Aorta (tissue), 5 donors: ENCODE measurements around the gene CTNNA2. TPM values are rescaled to one million over a fixed set of nuclear protein-coding genes. Genes with fewer than 3 reads are reported as not detected.

Source experiments
- ATAC-seq: fragments of 200-7000 bp; cut with Tn5 transposase; one replicate; pipeline ENCODE4 v1.9.1; 2022; ENCODE audit warnings: moderate library complexity; ENCODE audit not compliant: low FRiP score
- DNase-seq, 2 donors: peaks; one replicate each; pipeline ENCODE4 v3.0.0-alpha.2; 2020
- H3K27ac ChIP-seq, 2 donors: one replicate each; pipeline ENCODE4 v1.5.1; 2013; ENCODE audit warnings: low read length in 2 of 2, mild to moderate bottlenecking in 2 of 2, moderate library complexity in 2 of 2, control low read depth in 1 of 2, inconsistent platforms in 1 of 2, low read depth in 1 of 2
- H3K27me3 ChIP-seq, 2 donors: one replicate each; pipeline ENCODE4 v1.6.1; 2013; ENCODE audit warnings: control low read depth in 1 of 2, low read length in 1 of 2, mild to moderate bottlenecking in 1 of 2, moderate library complexity in 1 of 2; ENCODE audit not compliant: insufficient read depth in 2 of 2, control insufficient read depth in 1 of 2
- H3K36me3 ChIP-seq, 2 donors: one replicate each; pipeline ENCODE4 v1.6.1; 2013; ENCODE audit warnings: control low read depth in 1 of 2, low read length in 1 of 2, mild to moderate bottlenecking in 1 of 2; ENCODE audit not compliant: insufficient read depth in 2 of 2, control insufficient read depth in 1 of 2
- H3K4me1 ChIP-seq, 2 donors: one replicate each; pipeline ENCODE4 v1.6.1; 2013; ENCODE audit warnings: low read length in 2 of 2, control low read depth in 1 of 2, mild to moderate bottlenecking in 1 of 2, moderate library complexity in 1 of 2; ENCODE audit not compliant: insufficient read depth in 2 of 2, control insufficient read depth in 1 of 2
- H3K4me3 ChIP-seq, 2 donors: one replicate each; pipeline ENCODE4 v1.5.1; 2013; ENCODE audit warnings: low read length in 2 of 2, control low read depth in 1 of 2, mild to moderate bottlenecking in 1 of 2
- H3K9me3 ChIP-seq: one replicate; pipeline ENCODE4 v1.6.1; 2013; ENCODE audit warnings: mild to moderate bottlenecking, low read length; ENCODE audit not compliant: control insufficient read depth
- WGBS, 2 donors: extraction: QIAGEN DNeasy Blood & Tissue Kit; methylation state at CpG; one replicate each; pipeline ENCODE4 v1.1.7; 2013; 5-methylcytosine and 5-hydroxymethylcytosine counted together
- intact Hi-C, 2 donors: fragments of 100-400 bp; cut with DNase I; formaldehyde crosslinking; loops; one replicate each; pipeline versions ENCODE4 v1.14.2 to v1.15.0; 2022
- polyA plus RNA-seq, 2 donors: library from polyadenylated mRNA; stranded (reverse); fragments of 200-250 nt; gene quantifications; one replicate each; pipeline ENCODE4 v1.2.3, GENCODE V29; 2013
- total RNA-seq, 2 donors: library from RNA; stranded (reverse); fragmentation: NEBNext Ultra II Directional; extraction: Animal tissue kit (Norgen Biotek cat#: 25700); gene quantifications; one replicate each; pipeline ENCODE4 v1.2.1, GENCODE V29; 2021
- donor health status: healthy with polysubstance abuse.
- donor health status: Bipolar disorder and iron deficiency.
- donor health status: DM: no; HTN: no; CAD: no.
- donor health status: DM: no; HTN: no; CAD: no.
- donor health status: DM: yes; HTN: yes; CAD: no.

Gene CTNNA2
- total and polyA plus RNA-seq, 4 donors = 0.05 to 0.12 TPM; not detected in 2

GRCh38 chr2:80340022-80340421 lies 827.2 kb downstream of the CTNNA2 start:
- intact Hi-C loops = no loop called here
- Histone ChIP-seq H3K36me3 (no peaks in the 10 kb centered on the region), H3K9me3 (no peaks in the 10 kb centered on the region), H3K27me3 (no peaks in the 10 kb centered on the region), H3K4me1 (no peaks in the 10 kb centered on the region), H3K4me3 (no peak overlapping the region), H3K27ac (no peak overlapping the region)
- WGBS, 2 donors = 51 to 66% methylated on average over 3 of the region's 3 CpGs
- DNase-seq (no peak), ATAC-seq (no peak)

GRCh38 chr2:80348078-80348477 lies 835.2 kb downstream of the CTNNA2 start:
- intact Hi-C loops = no loop called here
- 51 to 67% methylated on average over 1 of the region's 1 CpG for WGBS, 2 donors

GRCh38 chr2:80348953-80349352 lies 836.1 kb downstream of the CTNNA2 start:
- H3K36me3 ChIP-seq = no peaks in the 10 kb centered on the region
- no peak overlapping the region for H3K4me3 ChIP-seq
- ATAC-seq = no peak
- no peaks in the 10 kb centered on the region for H3K27me3 ChIP-seq
- intact Hi-C loops = no loop called here
- H3K9me3 ChIP-seq = no peaks in the 10 kb centered on the region
- no peaks in the 10 kb centered on the region for H3K4me1 ChIP-seq
- H3K27ac ChIP-seq = no peak overlapping the region
- no peak for DNase-seq

More at GRCh38 chr2:80348078-80348477, 835.2 kb downstream of the CTNNA2 start:
- H3K27me3 ChIP-seq = no peaks in the 10 kb centered on the region
- ATAC-seq = no peak
- H3K36me3 ChIP-seq = no peaks in the 10 kb centered on the region
- H3K4me1 ChIP-seq = no peaks in the 10 kb centered on the region
- no peak overlapping the region for H3K4me3 ChIP-seq
- no peak for DNase-seq
- H3K27ac ChIP-seq = no peak overlapping the region
- H3K9me3 ChIP-seq = no peaks in the 10 kb centered on the region

GRCh38 chr2:80351231-80351630 lies 838.4 kb downstream of the CTNNA2 start:
- no peak for ATAC-seq
- intact Hi-C loops = no loop called here
- H3K4me1 ChIP-seq = no peaks in the 10 kb centered on the region
- H3K36me3 ChIP-seq = no peaks in the 10 kb centered on the region
- DNase-seq = no peak
- WGBS, 2 donors = 76 to 82% methylated on average over 3 of the region's 3 CpGs
- no peak overlapping the region for H3K27ac ChIP-seq
- H3K4me3 ChIP-seq = no peak overlapping the region
- H3K27me3 ChIP-seq = no peaks in the 10 kb centered on the region
- H3K9me3 ChIP-seq = no peaks in the 10 kb centered on the region

- Histone ChIP-seq H3K4me3 (no peak overlapping the region), H3K36me3 (no peaks in the 10 kb centered on the region), H3K9me3 (no peaks in the 10 kb centered on the region), H3K27me3 (no peaks in the 10 kb centered on the region), H3K4me1 (no peaks in the 10 kb centered on the region), H3K27ac (no peak overlapping the region)
- intact Hi-C loops = no loop called here
- 95 to 96% methylated on average over 1 of the region's 1 CpG for WGBS, 2 donors
- no peak for ATAC-seq
- DNase-seq = no peak
Measured at GRCh38 chr2:80354858-80355257, 842.0 kb downstream of the CTNNA2 start.

GRCh38 chr2:80361904-80362303 lies 849.1 kb downstream of the CTNNA2 start:
- Histone ChIP-seq H3K9me3 (no peaks in the 10 kb centered on the region), H3K4me3 (no peak overlapping the region), H3K4me1 (no peaks in the 10 kb centered on the region), H3K36me3 (no peaks in the 10 kb centered on the region), H3K27ac (no peak overlapping the region), H3K27me3 (no peaks in the 10 kb centered on the region)
- DNase-seq (no peak), ATAC-seq (no peak)
- intact Hi-C loops = no loop called here

- intact Hi-C loops = no loop called here
- ATAC-seq = no peak
Measured at GRCh38 chr2:80363330-80363729, 850.5 kb downstream of the CTNNA2 start.

GRCh38 chr2:80363791-80364349 lies 851.0 kb downstream of the CTNNA2 start:
- Histone ChIP-seq H3K9me3 (no peaks in the 10 kb centered on the region), H3K27me3 (no peaks in the 10 kb centered on the region), H3K27ac (no peak overlapping the region), H3K36me3 (no peaks in the 10 kb centered on the region), H3K4me3 (no peak overlapping the region), H3K4me1 (no peaks in the 10 kb centered on the region)
- WGBS, 2 donors = 13 to 16% methylated on average over 7 of the region's 7 CpGs
- no peak for DNase-seq
- intact Hi-C loops = no loop called here
- no peak for ATAC-seq

More at GRCh38 chr2:80363330-80363729, 850.5 kb downstream of the CTNNA2 start:
- Histone ChIP-seq H3K4me1 (no peaks in the 10 kb centered on the region), H3K9me3 (no peaks in the 10 kb centered on the region), H3K27me3 (no peaks in the 10 kb centered on the region), H3K36me3 (no peaks in the 10 kb centered on the region), H3K27ac (no peak overlapping the region), H3K4me3 (no peak overlapping the region)
- WGBS, 2 donors = 49 to 51% methylated on average over 5 of the region's 5 CpGs
- no peak for DNase-seq

GRCh38 chr2:80364524-80365212 lies 851.8 kb downstream of the CTNNA2 start:
- 68 to 69% methylated on average over 6 of the region's 6 CpGs for WGBS, 2 donors
- Histone ChIP-seq H3K4me1 (no peaks in the 10 kb centered on the region), H3K9me3 (no peaks in the 10 kb centered on the region), H3K27me3 (no peaks in the 10 kb centered on the region), H3K36me3 (no peaks in the 10 kb centered on the region), H3K27ac (no peak overlapping the region), H3K4me3 (no peak overlapping the region)
- DNase-seq = no peak
- ATAC-seq = no peak
- intact Hi-C loops = no loop called here
